NCI-H510A (cell line): Measurements from ENCODE around the gene EMSY.

Experiments
- DNase-seq: peaks from one replicate; lab custom pipeline; 2025; lab: John Stamatoyannopoulos, UW

The EMSY gene

GRCh38 chr11:76596652-76597051, 151.8 kb downstream of the EMSY start:
- DNase-seq = no peak

DNA sequence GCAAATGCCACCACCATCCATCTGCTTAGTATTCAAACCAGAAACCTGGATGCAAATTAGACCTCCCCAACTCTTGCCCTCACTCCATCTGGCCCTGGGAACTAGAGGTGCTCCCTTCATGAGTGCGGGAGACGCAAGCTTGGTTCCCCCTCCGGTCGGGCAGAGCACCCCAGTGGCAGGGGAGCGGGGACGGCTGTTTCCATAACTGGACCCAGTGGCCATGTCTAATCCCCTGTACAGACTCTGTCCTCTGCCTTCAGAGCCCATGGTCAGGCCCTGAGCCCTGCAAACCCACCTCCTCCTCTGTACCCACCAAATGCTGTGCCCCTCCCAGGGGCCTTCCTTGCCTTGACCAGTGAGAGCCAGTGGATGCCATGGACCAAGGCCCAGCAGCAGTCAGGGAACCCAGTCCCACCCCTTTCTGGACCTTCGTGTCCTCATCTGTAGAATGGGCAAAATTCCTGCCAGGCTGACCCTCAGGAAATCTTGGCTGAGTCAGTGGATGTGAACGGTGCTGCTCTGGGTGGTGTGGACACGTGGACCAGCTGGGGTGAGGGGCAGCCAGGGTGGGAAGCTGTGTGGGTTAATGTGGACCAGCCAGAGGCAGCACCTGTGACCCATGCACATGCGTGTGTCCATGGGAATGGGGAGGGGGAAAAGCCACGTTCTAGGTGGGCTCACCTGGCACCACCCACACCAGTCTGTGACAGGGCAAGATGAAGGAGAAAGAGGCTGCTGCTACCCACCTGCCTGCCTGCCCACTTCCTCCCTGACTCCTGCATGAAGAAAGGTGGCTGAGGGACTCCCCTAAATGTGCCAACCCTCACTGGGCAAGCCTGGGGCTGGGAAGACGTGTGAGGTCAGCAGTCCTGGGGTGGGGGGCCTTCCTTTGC, 153.0 kb downstream of the EMSY start:
- DNase-seq = no peak

- DNase-seq = no peak
These were observed 153.6 kb downstream of the EMSY start for GRCh38 chr11:76598426-76598839.

- DNase-seq = no peak
These were observed 154.5 kb downstream of the EMSY start for GRCh38 chr11:76599041-76600013.

DNA sequence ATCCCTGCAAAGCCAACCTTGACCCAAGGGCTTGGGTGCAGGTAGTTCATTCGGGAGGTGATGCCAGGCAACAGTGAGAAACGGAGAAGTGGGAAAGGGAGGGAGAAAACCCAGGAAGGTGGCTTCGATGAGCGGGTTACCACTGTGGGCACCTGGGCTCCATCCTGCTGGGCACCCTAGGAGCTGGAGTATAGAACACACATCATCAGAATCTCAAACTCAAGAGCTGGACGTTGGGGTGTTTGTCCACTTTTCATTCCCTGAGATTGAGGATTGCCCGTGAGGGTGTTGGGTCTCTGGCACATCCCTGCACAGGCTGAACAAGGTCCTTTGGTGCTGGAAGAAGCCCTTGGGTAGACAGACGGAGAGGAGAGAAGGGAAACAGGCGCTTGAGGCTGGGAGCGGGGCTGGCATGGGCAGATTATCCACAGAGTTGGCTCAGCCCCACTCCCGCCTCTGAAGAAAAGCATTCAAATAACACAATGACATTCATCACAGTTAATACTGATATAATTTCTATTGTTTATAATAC, 155.4 kb downstream of the EMSY start:
- DNase-seq = no peak

DNA sequence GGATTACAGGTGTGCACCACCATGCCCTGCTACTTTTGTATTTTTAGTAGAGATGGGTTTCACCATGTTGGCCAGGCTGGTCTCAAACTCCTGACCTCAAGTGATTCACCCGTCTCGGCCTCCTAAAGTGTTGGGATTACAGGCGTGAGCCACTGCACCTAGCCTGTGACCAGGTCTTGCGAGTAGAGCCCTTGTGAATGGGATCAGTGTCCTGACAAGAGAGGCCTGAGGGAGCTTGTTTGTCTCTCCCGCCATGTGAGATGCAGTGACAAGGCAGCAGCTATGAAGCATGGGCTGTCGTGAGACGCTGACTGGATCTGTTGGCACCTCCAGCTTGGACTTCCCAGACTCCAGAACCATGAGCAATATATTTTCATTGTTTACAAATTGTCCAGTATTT, 156.5 kb downstream of the EMSY start:
- DNase-seq = no peak

GRCh38 chr11:76601724-76602123, 156.9 kb downstream of the EMSY start:
- DNase-seq = no peak

GRCh38 chr11:76602431-76602861, 157.6 kb downstream of the EMSY start:
- no peak for DNase-seq
